ENCODE data around the gene SMIM9.
"Not testable (repeated sequence)": the region's sequence is repeated elsewhere in the genome, so short reads cannot be mapped to it uniquely, and the experiment has no call there.

DNA sequence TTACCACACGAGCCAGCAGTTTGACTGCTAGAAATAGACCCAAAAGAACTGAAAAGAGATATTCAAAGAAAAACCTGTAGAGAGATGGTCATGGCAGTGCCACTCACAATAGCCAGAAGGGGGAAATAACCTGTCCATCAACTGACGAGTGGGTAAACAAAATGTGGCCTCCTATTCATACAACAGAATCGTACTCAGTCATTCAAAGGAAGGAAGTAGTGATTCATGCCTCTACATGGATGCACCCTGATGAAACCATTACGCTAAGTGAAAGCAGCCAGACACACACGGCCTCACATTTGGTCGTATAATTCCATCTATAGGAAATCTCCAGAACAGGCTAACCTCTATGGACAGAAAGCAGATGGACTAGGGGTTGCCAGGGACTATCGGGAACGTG, 49.6 kb upstream of the SMIM9 start:
- not testable (repeated sequence) for TF ChIP-seq ZNF621 (tag by site-specific recombination; IDR thresholded peaks at IDR 0.05); ZNF785 (tag by site-specific recombination; IDR thresholded peaks at IDR 0.05); ZNF623 (tag by site-specific recombination; IDR thresholded peaks at IDR 0.05); ZNF311 (tag by site-specific recombination; IDR thresholded peaks at IDR 0.05; ENCODE audit: borderline replicate concordance); ZNF560 (tag by site-specific recombination; IDR thresholded peaks at IDR 0.05; ENCODE audit: borderline replicate concordance); ZNF837 (tag by site-specific recombination; IDR thresholded peaks at IDR 0.05); KLF1 (tag by site-specific recombination; IDR thresholded peaks at IDR 0.05); ZNF792 (tag by site-specific recombination; IDR thresholded peaks at IDR 0.05); ZNF660 (tag by site-specific recombination; IDR thresholded peaks at IDR 0.05)
- TF ChIP-seq, protein P1, sequence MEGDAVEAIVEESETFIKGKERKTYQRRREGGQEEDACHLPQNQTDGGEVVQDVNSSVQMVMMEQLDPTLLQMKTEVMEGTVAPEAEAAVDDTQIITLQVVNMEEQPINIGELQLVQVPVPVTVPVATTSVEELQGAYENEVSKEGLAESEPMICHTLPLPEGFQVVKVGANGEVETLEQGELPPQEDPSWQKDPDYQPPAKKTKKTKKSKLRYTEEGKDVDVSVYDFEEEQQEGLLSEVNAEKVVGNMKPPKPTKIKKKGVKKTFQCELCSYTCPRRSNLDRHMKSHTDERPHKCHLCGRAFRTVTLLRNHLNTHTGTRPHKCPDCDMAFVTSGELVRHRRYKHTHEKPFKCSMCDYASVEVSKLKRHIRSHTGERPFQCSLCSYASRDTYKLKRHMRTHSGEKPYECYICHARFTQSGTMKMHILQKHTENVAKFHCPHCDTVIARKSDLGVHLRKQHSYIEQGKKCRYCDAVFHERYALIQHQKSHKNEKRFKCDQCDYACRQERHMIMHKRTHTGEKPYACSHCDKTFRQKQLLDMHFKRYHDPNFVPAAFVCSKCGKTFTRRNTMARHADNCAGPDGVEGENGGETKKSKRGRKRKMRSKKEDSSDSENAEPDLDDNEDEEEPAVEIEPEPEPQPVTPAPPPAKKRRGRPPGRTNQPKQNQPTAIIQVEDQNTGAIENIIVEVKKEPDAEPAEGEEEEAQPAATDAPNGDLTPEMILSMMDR (tag by site-specific recombination; IDR thresholded peaks at IDR 0.05): not testable (repeated sequence)

Measured in HEK293 (cell line).